DMS79 (cell line): ENCODE results near the gene TMEM178A.

Experiments used
- DNase-seq: peaks from one replicate; lab custom pipeline; 2025; lab: John Stamatoyannopoulos, UW

Gene TMEM178A

GRCh38 chr2:39679805-39680204, 14.1 kb downstream of the TMEM178A start:
- DNase-seq, result peak; percentile 2

GRCh38 chr2:39682066-39682692, 16.5 kb downstream of the TMEM178A start:
- no peak for DNase-seq

- DNase-seq, result no peak
These were observed 17.4 kb downstream of the TMEM178A start for GRCh38 chr2:39683022-39683699.

GRCh38 chr2:39684464-39684863, 18.7 kb downstream of the TMEM178A start:
- no peak for DNase-seq

GRCh38 chr2:39685126-39685525, 19.4 kb downstream of the TMEM178A start:
- no peak for DNase-seq

GRCh38 chr2:39686456-39686855, 20.7 kb downstream of the TMEM178A start:
- DNase-seq, result no peak

GRCh38 chr2:39688181-39688580, 22.5 kb downstream of the TMEM178A start:
- no peak for DNase-seq

GRCh38 chr2:39689272-39689841, 23.6 kb downstream of the TMEM178A start:
- DNase-seq, result no peak

- no peak for DNase-seq
These were observed 24.2 kb downstream of the TMEM178A start for GRCh38 chr2:39689876-39690275.

GRCh38 chr2:39693245-39693644, 27.5 kb downstream of the TMEM178A start:
- no peak for DNase-seq

GRCh38 chr2:39696101-39696553, 30.4 kb downstream of the TMEM178A start:
- DNase-seq, result peak; percentile 73

- no peak for DNase-seq
These were observed 31.1 kb downstream of the TMEM178A start for GRCh38 chr2:39696838-39697237.

- DNase-seq, result no peak
These were observed 31.7 kb downstream of the TMEM178A start for GRCh38 chr2:39697454-39697853.

GRCh38 chr2:39701137-39701536, 35.4 kb downstream of the TMEM178A start:
- no peak for DNase-seq

- no peak for DNase-seq
These were observed 37.6 kb downstream of the TMEM178A start for GRCh38 chr2:39703181-39703872.

GRCh38 chr2:39704540-39704939, 38.8 kb downstream of the TMEM178A start:
- DNase-seq, result no peak

GRCh38 chr2:39705638-39706037, 39.9 kb downstream of the TMEM178A start:
- no peak for DNase-seq

GRCh38 chr2:39706312-39706711, 40.6 kb downstream of the TMEM178A start:
- DNase-seq, result no peak

- DNase-seq, result no peak
These were observed 41.2 kb downstream of the TMEM178A start for GRCh38 chr2:39706945-39707344.

- no peak for DNase-seq
These were observed 42.3 kb downstream of the TMEM178A start for GRCh38 chr2:39708003-39708402.

GRCh38 chr2:39710807-39711206, 45.1 kb downstream of the TMEM178A start:
- DNase-seq, result no peak

GRCh38 chr2:39712953-39713352, 47.2 kb downstream of the TMEM178A start:
- DNase-seq, result no peak

- DNase-seq, result no peak
These were observed 49.4 kb downstream of the TMEM178A start for GRCh38 chr2:39715095-39715494.
